A549 (cell line): ENCODE data around the gene KSR1. TPM values are rescaled to one million over a fixed set of nuclear protein-coding genes. Genes with fewer than 3 reads are reported as not detected.

Experiments
- ATAC-seq, 2 experiments: fragments of 200-7000 bp in 1 of 2; fragments of >200 bp in 1 of 2; cut with Nextera tagmentation in 1 of 2; cut with Tn5 transposase in 1 of 2; 3 replicates each; pipeline versions ENCODE4 v1.8.0 to v1.9.1; 2018 to 2020; ENCODE audit warnings: mild to moderate bottlenecking in 1 of 2, moderate library complexity in 1 of 2
- CTCF ChIA-PET: fragments of 300-600 bp; sonication (Branson Sonifier 250); formaldehyde crosslinking; extraction: SDS; loops from one replicate; lab custom pipeline; 2021; ENCODE audit warnings: antibody characterized with exemption, inconsistent platforms; lab: Yijun Ruan, JAX
- POLR2A ChIA-PET: fragments of 350-600 bp; formaldehyde crosslinking; extraction: SDS; loops from one replicate; lab custom pipeline; 2021; ENCODE audit warnings: antibody characterized with exemption, inconsistent platforms; lab: Yijun Ruan, JAX
- DNase-seq, 2 experiments: peaks; one replicate each; pipeline versions ENCODE4 v3.0.0 to v3.0.0-alpha.2; 2011 to 2016; ENCODE audit warnings: low read depth in 1 of 2, low spot score in 1 of 2
- FAIRE-seq: peaks from 2 replicates; lab custom pipeline; 2011; peaks lifted over from hg19 to GRCh38; lab: Jason Lieb, UNC
- H3K27ac ChIP-seq, 2 experiments: fragments of >200 bp; sonication (Bioruptor Twin); formaldehyde crosslinking; 3 replicates each; pipeline ENCODE4 v1.5.1; 2016 to 2017
- H3K4me1 ChIP-seq: fragments of >200 bp; sonication (Bioruptor Twin); formaldehyde crosslinking; 3 replicates; pipeline ENCODE4 v1.6.1; 2016
- H3K4me2 ChIP-seq: fragments of >200 bp; sonication (Bioruptor Twin); formaldehyde crosslinking; 3 replicates; pipeline ENCODE4 v1.6.1; 2016
- H3K4me3 ChIP-seq: fragments of >200 bp; sonication (Bioruptor Twin); formaldehyde crosslinking; 3 replicates; pipeline ENCODE4 v1.5.1; 2016
- H3K9me3 ChIP-seq: fragments of >200 bp; sonication (Bioruptor Twin); formaldehyde crosslinking; 3 replicates; pipeline ENCODE4 v1.6.1; 2016
- BHLHE40 ChIP-seq: IDR thresholded peaks from 2 replicates; pipeline ENCODE4 v1.6.1; 2012; ENCODE audit warnings: low read depth, low read length, inconsistent platforms
- CEBPB ChIP-seq, 2 experiments: fragments of >200 bp in 1 of 2; sonication (Bioruptor Twin) in 1 of 2; formaldehyde crosslinking in 1 of 2; IDR thresholded peaks; 2 replicates each; pipeline ENCODE4 v1.6.1; 2012 to 2016
- CHD2 ChIP-seq: fragments of 150-350 bp; IDR thresholded peaks from 2 replicates; pipeline ENCODE4 v1.6.1; 2014; ENCODE audit warnings: low read length; ENCODE audit not compliant: partially characterized antibody
- EHF ChIP-seq: fragments of 250-450 bp; sonication (Bioruptor Pico); IDR thresholded peaks from 2 replicates; pipeline ENCODE4 v1.5.0; 2020; ENCODE audit warnings: mild to moderate bottlenecking
- EP300 ChIP-seq, 2 experiments: fragments of >200 bp; sonication (Bioruptor Twin); formaldehyde crosslinking; IDR thresholded peaks; 2 replicates in 1 of 2; 3 replicates in 1 of 2; pipeline ENCODE4 v1.6.1; 2016 to 2017
- ESRRA ChIP-seq: fragments of 150-350 bp; IDR thresholded peaks from 2 replicates; pipeline ENCODE4 v1.6.1; 2014; ENCODE audit warnings: mild to moderate bottlenecking, low read length, borderline replicate concordance
- FOXS1 ChIP-seq: fragments of 250-450 bp; sonication (Bioruptor Pico); IDR thresholded peaks from 2 replicates; pipeline ENCODE4 v1.5.0; 2020; ENCODE audit warnings: mild to moderate bottlenecking, moderate library complexity
- GATA3 ChIP-seq: IDR thresholded peaks from 2 replicates; pipeline ENCODE4 v1.6.1; 2012; ENCODE audit warnings: borderline replicate concordance
- HEYL ChIP-seq: fragments of 250-450 bp; sonication (Bioruptor Pico); IDR thresholded peaks from 2 replicates; pipeline ENCODE4 v1.8.0; 2021; ENCODE audit warnings: mild to moderate bottlenecking, moderate library complexity
- HOXA7 ChIP-seq: fragments of 250-450 bp; sonication (Bioruptor Pico); IDR thresholded peaks from 2 replicates; pipeline ENCODE4 v1.5.0; 2020; ENCODE audit warnings: mild to moderate bottlenecking, moderate library complexity
- KDM5A ChIP-seq: fragments of 200-600 bp; sonication (generic); IDR thresholded peaks from 2 replicates; pipeline ENCODE4 v1.6.1; 2016; ENCODE audit warnings: antibody characterized with exemption, mild to moderate bottlenecking
- MYC ChIP-seq: IDR thresholded peaks from 2 replicates; pipeline ENCODE4 v1.6.1; 2012; ENCODE audit warnings: mild to moderate bottlenecking, inconsistent platforms, low read length, improper control_type of control experiment, borderline replicate concordance
- NPAS2 ChIP-seq: fragments of 250-450 bp; sonication (Bioruptor Pico); IDR thresholded peaks from 2 replicates; pipeline ENCODE4 v1.8.0; 2022; ENCODE audit warnings: mild to moderate bottlenecking, moderate library complexity, borderline replicate concordance
- NR3C1 ChIP-seq: fragments of >200 bp; sonication (Bioruptor Twin); formaldehyde crosslinking; IDR thresholded peaks from 3 replicates; pipeline ENCODE4 v1.6.1; 2017
- PHF8 ChIP-seq: fragments of 200-600 bp; sonication (generic); IDR thresholded peaks from 2 replicates; pipeline ENCODE4 v1.6.1; 2016; ENCODE audit warnings: low read depth, mild to moderate bottlenecking, antibody characterized with exemption, moderate library complexity, borderline replicate concordance
- POLR2A ChIP-seq: IDR thresholded peaks from 2 replicates; pipeline ENCODE4 v1.6.1; 2012; ENCODE audit warnings: mild to moderate bottlenecking, low read length
- RAD21 ChIP-seq, 2 experiments: fragments of >200 bp in 1 of 2; sonication (Bioruptor Twin) in 1 of 2; formaldehyde crosslinking in 1 of 2; IDR thresholded peaks in 1 of 2; conservative IDR thresholded peaks in 1 of 2; 2 replicates in 1 of 2; 3 replicates in 1 of 2; pipeline ENCODE4 v1.6.1; 2012 to 2018; ENCODE audit warnings: inconsistent platforms in 1 of 2
- RFX5 ChIP-seq: fragments of 450-650 bp; IDR thresholded peaks from 2 replicates; pipeline ENCODE4 v1.7.1; 2014; ENCODE audit warnings: antibody characterized with exemption, mild to moderate bottlenecking, moderate library complexity
- TFCP2L1 ChIP-seq: fragments of 250-450 bp; sonication (Bioruptor Pico); IDR thresholded peaks from 2 replicates; pipeline ENCODE4 v1.5.0; 2021; ENCODE audit warnings: mild to moderate bottlenecking
- TP53 ChIP-seq: fragments of 250-450 bp; sonication (Bioruptor Pico); IDR thresholded peaks from 2 replicates; pipeline ENCODE4 v1.5.0; 2021; ENCODE audit warnings: mild to moderate bottlenecking, moderate library complexity
- ZC3H11A ChIP-seq: fragments of 450-650 bp; IDR thresholded peaks from 2 replicates; pipeline ENCODE4 v1.6.1; 2014; ENCODE audit warnings: antibody characterized with exemption, mild to moderate bottlenecking
- ZFP36 ChIP-seq: fragments of 450-650 bp; IDR thresholded peaks from 2 replicates; pipeline ENCODE4 v1.6.1; 2014; ENCODE audit warnings: borderline replicate concordance; ENCODE audit not compliant: partially characterized antibody
- ZSCAN20 ChIP-seq: fragments of 250-450 bp; sonication (Bioruptor Pico); IDR thresholded peaks from 2 replicates; pipeline ENCODE4 v1.8.0; 2022; ENCODE audit warnings: mild to moderate bottlenecking, moderate library complexity
- WGBS: methylation state at CpG from one replicate; pipeline ENCODE4 v1.1.6; 2017; ENCODE audit errors: missing lambda C conversion rate; 5-methylcytosine and 5-hydroxymethylcytosine counted together
- polyA plus RNA-seq, 4 experiments: library from polyadenylated mRNA; depleted of rRNA in 3 of 4; stranded (reverse); fragments of >200 nt; fragmentation: RNase III in 1 of 4; extraction: RNeasy Plus Mini Kit Qiagen cat#74134 plus additional on column Dnase treatment in 1 of 4; gene quantifications; 2 replicates in 3 of 4; 3 replicates in 1 of 4; pipeline ENCODE4 v1.2.3, GENCODE V29; 2011 to 2017
- TF ChIP-seq, protein P1 (sequence below): fragments of 250-450 bp; sonication (Bioruptor Pico); IDR thresholded peaks from 2 replicates; pipeline ENCODE4 v1.5.0; 2021; ENCODE audit warnings: mild to moderate bottlenecking, moderate library complexity, borderline replicate concordance
- TF ChIP-seq, protein P2 (sequence below): IDR thresholded peaks from 2 replicates; pipeline ENCODE4 v1.6.1; 2012
- TF ChIP-seq, protein P3 (sequence below): fragments of 200-600 bp; sonication (generic); IDR thresholded peaks from 2 replicates; pipeline ENCODE4 v1.6.1; 2016; ENCODE audit warnings: antibody characterized with exemption, mild to moderate bottlenecking, moderate library complexity
- TF ChIP-seq, protein P4 (sequence below): fragments of 450-650 bp; IDR thresholded peaks from 2 replicates; pipeline ENCODE4 v1.6.1; 2014; ENCODE audit warnings: antibody characterized with exemption

The KSR1 gene
- polyA plus RNA-seq, 2 of the 4 experiments (the other 2 are of a cell fraction) = 13.3 to 14.6 TPM

DNA sequence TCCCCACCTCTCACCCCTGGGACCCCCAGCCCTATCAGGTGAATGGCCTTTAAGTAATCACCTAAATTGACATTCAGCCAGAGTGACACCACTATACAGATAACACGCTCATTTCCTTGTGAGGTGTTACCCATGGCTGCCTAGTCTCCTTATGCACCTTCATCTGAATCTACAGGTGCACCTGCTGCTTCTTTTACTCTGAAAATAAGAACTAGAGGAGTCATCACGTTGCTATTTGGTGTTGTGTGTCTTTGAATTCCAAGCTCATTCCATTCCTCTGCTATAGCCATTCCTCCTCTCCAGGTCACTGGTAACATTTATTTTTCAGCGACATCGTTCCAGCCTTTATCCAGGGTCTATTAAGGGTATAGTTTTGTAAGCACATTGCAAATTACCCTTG, 184.5 kb downstream of the KSR1 start:
- H3K27ac ChIP-seq = no peak overlapping the region
- H3K9me3 ChIP-seq = no peaks in the 10 kb centered on the region
- H3K4me3 ChIP-seq = no peak overlapping the region
- POLR2A ChIA-PET = no interaction called here
- ATAC-seq (no peak), DNase-seq (no peak), FAIRE-seq (no peak)
- 70% methylated on average over 4 of the region's 4 CpGs for WGBS
- TF ChIP-seq CEBPB (IDR thresholded peaks at IDR 0.05) (no peak), RAD21 (conservative IDR thresholded peaks at IDR 0.05 in 1 of 2, IDR thresholded peaks at IDR 0.05 in 1 of 2) (no peak), NR3C1 (no peak), FOXS1 (CRISPR knock-in tag) (no peak), NPAS2 (CRISPR knock-in tag) (no peak), ZSCAN20 (no peak), ZFP36 (no peak), BHLHE40 (no peak), HOXA7 (CRISPR knock-in tag) (no peak), POLR2A (no peak), EP300 (IDR thresholded peaks at IDR 0.05) (no peak), GATA3 (no peak)
- TF ChIP-seq, protein P1, sequence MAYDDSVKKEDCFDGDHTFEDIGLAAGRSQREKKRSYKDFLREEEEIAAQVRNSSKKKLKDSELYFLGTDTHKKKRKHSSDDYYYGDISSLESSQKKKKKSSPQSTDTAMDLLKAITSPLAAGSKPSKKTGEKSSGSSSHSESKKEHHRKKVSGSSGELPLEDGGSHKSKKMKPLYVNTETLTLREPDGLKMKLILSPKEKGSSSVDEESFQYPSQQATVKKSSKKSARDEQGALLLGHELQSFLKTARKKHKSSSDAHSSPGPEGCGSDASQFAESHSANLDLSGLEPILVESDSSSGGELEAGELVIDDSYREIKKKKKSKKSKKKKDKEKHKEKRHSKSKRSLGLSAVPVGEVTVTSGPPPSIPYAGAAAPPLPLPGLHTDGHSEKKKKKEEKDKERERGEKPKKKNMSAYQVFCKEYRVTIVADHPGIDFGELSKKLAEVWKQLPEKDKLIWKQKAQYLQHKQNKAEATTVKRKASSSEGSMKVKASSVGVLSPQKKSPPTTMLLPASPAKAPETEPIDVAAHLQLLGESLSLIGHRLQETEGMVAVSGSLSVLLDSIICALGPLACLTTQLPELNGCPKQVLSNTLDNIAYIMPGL (CRISPR knock-in tag) = no peak
- TF ChIP-seq, protein P2, sequence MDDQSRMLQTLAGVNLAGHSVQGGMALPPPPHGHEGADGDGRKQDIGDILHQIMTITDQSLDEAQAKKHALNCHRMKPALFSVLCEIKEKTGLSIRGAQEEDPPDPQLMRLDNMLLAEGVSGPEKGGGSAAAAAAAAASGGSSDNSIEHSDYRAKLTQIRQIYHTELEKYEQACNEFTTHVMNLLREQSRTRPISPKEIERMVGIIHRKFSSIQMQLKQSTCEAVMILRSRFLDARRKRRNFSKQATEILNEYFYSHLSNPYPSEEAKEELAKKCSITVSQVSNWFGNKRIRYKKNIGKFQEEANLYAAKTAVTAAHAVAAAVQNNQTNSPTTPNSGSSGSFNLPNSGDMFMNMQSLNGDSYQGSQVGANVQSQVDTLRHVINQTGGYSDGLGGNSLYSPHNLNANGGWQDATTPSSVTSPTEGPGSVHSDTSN = no peak
- TF ChIP-seq, protein P3, sequence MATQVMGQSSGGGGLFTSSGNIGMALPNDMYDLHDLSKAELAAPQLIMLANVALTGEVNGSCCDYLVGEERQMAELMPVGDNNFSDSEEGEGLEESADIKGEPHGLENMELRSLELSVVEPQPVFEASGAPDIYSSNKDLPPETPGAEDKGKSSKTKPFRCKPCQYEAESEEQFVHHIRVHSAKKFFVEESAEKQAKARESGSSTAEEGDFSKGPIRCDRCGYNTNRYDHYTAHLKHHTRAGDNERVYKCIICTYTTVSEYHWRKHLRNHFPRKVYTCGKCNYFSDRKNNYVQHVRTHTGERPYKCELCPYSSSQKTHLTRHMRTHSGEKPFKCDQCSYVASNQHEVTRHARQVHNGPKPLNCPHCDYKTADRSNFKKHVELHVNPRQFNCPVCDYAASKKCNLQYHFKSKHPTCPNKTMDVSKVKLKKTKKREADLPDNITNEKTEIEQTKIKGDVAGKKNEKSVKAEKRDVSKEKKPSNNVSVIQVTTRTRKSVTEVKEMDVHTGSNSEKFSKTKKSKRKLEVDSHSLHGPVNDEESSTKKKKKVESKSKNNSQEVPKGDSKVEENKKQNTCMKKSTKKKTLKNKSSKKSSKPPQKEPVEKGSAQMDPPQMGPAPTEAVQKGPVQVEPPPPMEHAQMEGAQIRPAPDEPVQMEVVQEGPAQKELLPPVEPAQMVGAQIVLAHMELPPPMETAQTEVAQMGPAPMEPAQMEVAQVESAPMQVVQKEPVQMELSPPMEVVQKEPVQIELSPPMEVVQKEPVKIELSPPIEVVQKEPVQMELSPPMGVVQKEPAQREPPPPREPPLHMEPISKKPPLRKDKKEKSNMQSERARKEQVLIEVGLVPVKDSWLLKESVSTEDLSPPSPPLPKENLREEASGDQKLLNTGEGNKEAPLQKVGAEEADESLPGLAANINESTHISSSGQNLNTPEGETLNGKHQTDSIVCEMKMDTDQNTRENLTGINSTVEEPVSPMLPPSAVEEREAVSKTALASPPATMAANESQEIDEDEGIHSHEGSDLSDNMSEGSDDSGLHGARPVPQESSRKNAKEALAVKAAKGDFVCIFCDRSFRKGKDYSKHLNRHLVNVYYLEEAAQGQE = no peak
- CTCF ChIA-PET = interaction anchor here (1.0 to 3.9 kb wide), 9 partner anchors 11 to 120 kb away, joined by 3 to 33 read pairs (median 4); no protein-coding TSS in a partner anchor
- H3K4me1 ChIP-seq = no peaks in the 10 kb centered on the region
- no peak overlapping the region for H3K4me2 ChIP-seq

DNA sequence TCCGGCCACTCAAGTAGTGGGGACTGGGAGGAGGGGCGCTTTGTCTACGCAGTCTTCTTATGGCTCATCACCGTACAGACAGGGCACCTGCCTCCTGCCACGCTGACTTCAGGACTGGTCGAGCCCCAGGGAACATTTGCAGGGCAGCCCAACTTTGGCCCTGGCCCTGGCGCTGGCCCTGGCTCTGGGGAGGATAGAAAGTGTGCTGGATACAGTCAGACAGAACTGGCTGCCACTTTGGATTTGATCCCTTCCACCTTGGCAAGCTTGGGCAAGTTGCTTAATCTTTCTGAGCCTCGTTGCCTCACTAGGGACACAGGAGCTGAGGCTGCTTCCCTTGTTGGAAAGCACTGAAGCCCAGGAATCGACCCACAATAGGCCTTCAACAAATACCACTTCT, 188.3 kb downstream of the KSR1 start:
- 70% methylated on average over 9 of the region's 9 CpGs for WGBS
- Histone ChIP-seq H3K4me2 (no peak overlapping the region), H3K4me1 (no peaks in the 10 kb centered on the region), H3K9me3 (no peaks in the 10 kb centered on the region), H3K4me3 (no peak overlapping the region), H3K27ac (no peak overlapping the region)
- ChIA-PET POLR2A (no interaction called here), CTCF (interaction anchor here (1.0 to 23.8 kb wide), 5 partner anchors 10 to 248 kb away, joined by 3 to 374 read pairs (median 3); no protein-coding TSS in a partner anchor)
- ATAC-seq = no peak
- TF ChIP-seq KDM5A (no peak), NR3C1 (no peak), BHLHE40 (no peak), RFX5 (no peak), MYC (no peak), TP53 (no peak), EP300 (IDR thresholded peaks at IDR 0.05) (no peak), HEYL (CRISPR knock-in tag) (no peak), CHD2 (no peak), PHF8 (no peak), POLR2A (no peak), ZC3H11A (no peak), EHF (CRISPR knock-in tag) (no peak), TFCP2L1 (CRISPR knock-in tag) (no peak), GATA3 (no peak), ESRRA (no peak)
- TF ChIP-seq, protein P3 = no peak
- TF ChIP-seq, protein P4, sequence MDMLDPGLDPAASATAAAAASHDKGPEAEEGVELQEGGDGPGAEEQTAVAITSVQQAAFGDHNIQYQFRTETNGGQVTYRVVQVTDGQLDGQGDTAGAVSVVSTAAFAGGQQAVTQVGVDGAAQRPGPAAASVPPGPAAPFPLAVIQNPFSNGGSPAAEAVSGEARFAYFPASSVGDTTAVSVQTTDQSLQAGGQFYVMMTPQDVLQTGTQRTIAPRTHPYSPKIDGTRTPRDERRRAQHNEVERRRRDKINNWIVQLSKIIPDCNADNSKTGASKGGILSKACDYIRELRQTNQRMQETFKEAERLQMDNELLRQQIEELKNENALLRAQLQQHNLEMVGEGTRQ = no peak
- FAIRE-seq = no peak
- DNase-seq = no peak
